OCI-M2 (cell line): ENCODE data around the gene WDR43.

ENCODE experiments used
- DNase-seq: peaks from one replicate; lab custom pipeline; 2025; ENCODE audit not compliant: unreplicated experiment; lab: John Stamatoyannopoulos, UW

Gene WDR43

GRCh38 chr2:28991021-28991420, 96.6 kb downstream of the WDR43 start:
- DNase-seq: no peak

- no peak for DNase-seq
These were observed 97.0 kb downstream of the WDR43 start for GRCh38 chr2:28991460-28991859.

DNA sequence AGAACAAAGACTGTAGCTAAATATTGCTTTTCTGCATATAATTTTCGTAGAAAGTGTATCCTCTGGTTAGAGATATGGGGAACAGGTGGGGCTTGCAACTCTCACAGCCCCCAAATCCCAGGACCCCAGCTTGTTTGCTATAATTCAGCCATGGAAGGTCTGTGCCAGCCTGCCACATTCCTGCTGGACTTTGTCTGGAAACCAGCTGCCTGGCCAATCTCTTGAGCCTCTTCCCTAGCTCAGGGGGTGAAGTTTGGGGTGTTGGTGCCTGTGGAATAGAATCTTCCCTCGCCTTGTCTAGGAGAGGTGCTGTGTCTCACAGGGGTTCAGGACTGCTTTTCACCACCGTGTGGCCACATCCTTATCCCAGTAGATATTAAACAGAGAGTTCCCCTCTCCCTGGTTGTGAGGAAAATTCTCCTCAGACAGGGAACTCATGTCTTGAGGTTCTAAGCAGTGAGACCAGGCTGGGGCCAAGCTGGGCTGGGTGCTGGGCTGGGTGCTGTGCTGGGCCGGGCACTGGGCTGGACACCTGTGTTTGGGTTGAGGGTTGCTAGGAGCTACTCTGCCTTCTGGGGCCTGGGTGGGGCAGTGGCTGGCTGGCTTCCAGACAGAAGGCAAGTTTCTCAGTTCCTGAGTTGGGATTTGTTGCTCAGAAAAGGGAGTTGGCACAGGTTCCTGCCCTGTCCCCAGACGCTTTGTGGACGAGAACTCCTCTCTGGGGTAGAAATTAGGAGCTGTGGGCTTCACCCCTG, 98.9 kb downstream of the WDR43 start:
- DNase-seq: no peak

- DNase-seq: no peak
These were observed 99.6 kb downstream of the WDR43 start for GRCh38 chr2:28994074-28994473.

DNA sequence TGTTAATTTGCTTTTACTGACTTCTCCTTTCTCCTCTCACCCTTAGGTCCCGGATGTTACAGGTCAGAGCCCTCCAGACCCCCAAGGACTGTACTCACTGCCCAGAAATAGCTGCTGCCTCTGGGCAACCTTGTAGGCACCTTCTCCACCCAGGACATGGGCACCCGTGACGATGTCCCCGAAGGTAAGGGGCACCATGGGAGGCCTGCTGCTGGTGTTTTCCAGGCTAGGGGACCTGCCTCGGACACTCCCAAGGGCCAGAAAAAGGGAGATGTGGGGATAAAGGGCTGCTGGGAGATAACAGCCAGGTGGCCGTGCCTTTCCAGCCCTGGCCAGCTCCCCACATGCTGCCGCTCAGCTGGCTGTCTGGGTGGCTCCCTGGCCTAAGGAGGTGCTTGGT, 100.2 kb downstream of the WDR43 start:
- DNase-seq: no peak

DNA sequence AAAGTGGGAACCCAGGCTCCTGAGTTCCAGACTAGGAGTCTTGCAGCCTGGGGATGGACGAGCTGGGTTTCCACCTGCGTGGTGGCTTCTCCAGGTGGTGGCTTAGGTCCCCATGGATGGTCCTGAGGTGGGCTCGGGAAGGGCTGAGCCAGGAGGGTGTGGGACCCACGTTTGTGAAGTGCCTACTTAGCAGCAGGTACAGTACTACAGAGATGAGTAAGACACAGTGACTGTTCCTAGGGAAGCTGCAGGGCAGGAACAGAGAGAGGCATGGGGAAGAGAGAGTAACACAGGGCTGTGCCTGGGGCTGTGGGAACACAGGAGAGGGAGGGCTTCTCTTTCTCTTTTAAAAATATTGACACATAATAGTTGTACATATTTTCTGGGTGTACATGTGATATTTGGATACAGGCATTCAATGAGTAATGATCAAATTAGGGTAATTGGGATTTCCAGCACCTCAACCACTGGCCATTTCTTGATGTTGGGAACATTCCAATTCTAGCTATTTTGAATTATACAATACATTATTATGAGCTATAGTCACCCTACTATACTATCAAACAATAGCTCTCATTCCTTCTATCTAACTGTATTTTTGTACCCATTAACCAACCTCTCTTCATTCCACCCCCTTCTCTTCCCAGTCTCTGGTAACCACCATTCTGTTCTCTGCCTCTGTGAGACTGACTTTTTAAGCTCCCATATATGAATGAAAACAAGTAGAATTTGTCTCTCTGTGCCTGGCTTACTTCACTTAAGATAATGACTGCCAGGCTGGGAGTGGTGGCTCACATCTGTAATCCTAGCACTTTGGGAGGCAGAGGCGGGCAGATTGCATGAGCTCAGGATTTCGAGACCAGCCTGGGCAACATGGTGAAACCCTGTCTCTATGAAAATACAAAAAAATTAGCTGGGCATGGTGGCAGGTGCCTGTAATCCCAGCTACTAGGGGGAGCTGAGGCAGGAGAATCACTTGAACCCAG, 101.6 kb downstream of the WDR43 start:
- DNase-seq: no peak

GRCh38 chr2:28997237-28997846, 102.9 kb downstream of the WDR43 start:
- DNase-seq: no peak
